Endometrial microvascular endothelial cells (primary cell): Measurements from ENCODE around the gene ZMYND10. TPM values are rescaled to one million over a fixed set of nuclear protein-coding genes. Genes with fewer than 3 reads are reported as not detected.

Experiments
- in situ Hi-C: cut with HindIII; loops from 2 replicates; pipeline ENCODE4 v1.10.0; 2017; ENCODE audit warnings: low sequenced_read_pairs, low pct_unique_long_range_greater_than_20kb; ENCODE audit errors: inconsistent ontology term
- total RNA-seq: library from RNA; depleted of rRNA; stranded (reverse); fragments of >200 nt; gene quantifications from one replicate; pipeline ENCODE4 v1.2.3, GENCODE V29; 2015; ENCODE audit errors: inconsistent ontology term

The ZMYND10 gene
- total RNA-seq, 1 donor from 2014 or later: not detected

GRCh38 chr3:50373146-50374051 lies 27.9 kb upstream of the ZMYND10 start:
- in situ Hi-C loops: no loop called here

- in situ Hi-C loops: no loop called here
Observed at GRCh38 chr3:50372349-50372748, 26.8 kb upstream of the ZMYND10 start.

GRCh38 chr3:50371133-50371685 lies 25.7 kb upstream of the ZMYND10 start:
- in situ Hi-C loops: no loop called here

- in situ Hi-C loops: no loop called here
Observed at GRCh38 chr3:50370594-50370993, 25.1 kb upstream of the ZMYND10 start.

GRCh38 chr3:50369012-50369670 lies 23.6 kb upstream of the ZMYND10 start:
- in situ Hi-C loops: no loop called here

GRCh38 chr3:50365842-50366220 lies 20.3 kb upstream of the ZMYND10 start:
- in situ Hi-C loops: no loop called here

- in situ Hi-C loops: no loop called here
Observed at GRCh38 chr3:50365080-50365841, 19.7 kb upstream of the ZMYND10 start.

- in situ Hi-C loops: no loop called here
Observed at GRCh38 chr3:50364573-50365079, 19.1 kb upstream of the ZMYND10 start.

GRCh38 chr3:50359760-50360110 lies 14.2 kb upstream of the ZMYND10 start:
- in situ Hi-C loops: no loop called here

GRCh38 chr3:50358911-50359759 lies 13.6 kb upstream of the ZMYND10 start, which contains the start of gene TMEM115:
TSS of gene TMEM115 (minus strand) at chr3:50359521. CDS start at chr3:50359063, 458 bp downstream.
- in situ Hi-C loops: no loop called here

GRCh38 chr3:50358355-50358910 lies 12.9 kb upstream of the ZMYND10 start:
- in situ Hi-C loops: no loop called here

GRCh38 chr3:50357481-50357880 lies 11.9 kb upstream of the ZMYND10 start:
- in situ Hi-C loops: no loop called here

GRCh38 chr3:50356553-50356952 lies 11.0 kb upstream of the ZMYND10 start:
- in situ Hi-C loops: no loop called here

- in situ Hi-C loops: no loop called here
Observed at GRCh38 chr3:50355829-50356552, 10.5 kb upstream of the ZMYND10 start.

GRCh38 chr3:50354850-50355249 lies 9.3 kb upstream of the ZMYND10 start:
- in situ Hi-C loops: no loop called here

- in situ Hi-C loops: no loop called here
Observed at GRCh38 chr3:50354186-50354764, 8.7 kb upstream of the ZMYND10 start.
